ENCODE data around the gene MGLL.

The MGLL gene

GRCh38 chr3:127847236-127847720, 25.0 kb upstream of the MGLL start:
- no peak overlapping the region for H2AFZ ChIP-seq (ENCODE audit: low read depth)
- no peak overlapping the region for H3K4me2 ChIP-seq
- H3K79me2 ChIP-seq (ENCODE audit: insufficient read depth, low read depth), result no peaks in the 10 kb centered on the region
- H4K20me1 ChIP-seq (ENCODE audit: insufficient read depth), result no peaks in the 10 kb centered on the region
- H3K27ac ChIP-seq, result no peak overlapping the region
- no peak for TF ChIP-seq CTCF (conservative IDR thresholded peaks at IDR 0.05; ENCODE audit: low read depth, low read length)
- no peak overlapping the region for H3K9ac ChIP-seq
- no peak overlapping the region for H3K4me3 ChIP-seq (IDR thresholded peaks at IDR 0.05; ENCODE audit: insufficient read depth, low read depth, low read length)
- no peaks in the 10 kb centered on the region for H3K27me3 ChIP-seq (ENCODE audit: insufficient read depth, low read depth)
- H3K4me1 ChIP-seq (ENCODE audit: low read depth, poor library complexity, severe bottlenecking), result no peaks in the 10 kb centered on the region
- H3K36me3 ChIP-seq (ENCODE audit: insufficient read depth), result no peaks in the 10 kb centered on the region

- Histone ChIP-seq H3K4me2 (no peak overlapping the region), H2AFZ (ENCODE audit: low read depth) (no peak overlapping the region), H4K20me1 (ENCODE audit: insufficient read depth) (no peaks in the 10 kb centered on the region), H3K79me2 (ENCODE audit: insufficient read depth, low read depth) (no peaks in the 10 kb centered on the region), H3K9ac (no peak overlapping the region), H3K36me3 (ENCODE audit: insufficient read depth) (no peaks in the 10 kb centered on the region), H3K27ac (no peak overlapping the region), H3K4me1 (ENCODE audit: low read depth, poor library complexity, severe bottlenecking) (no peaks in the 10 kb centered on the region), H3K4me3 (IDR thresholded peaks at IDR 0.05; ENCODE audit: insufficient read depth, low read depth, low read length) (no peak overlapping the region), H3K27me3 (ENCODE audit: insufficient read depth, low read depth) (no peaks in the 10 kb centered on the region)
- TF ChIP-seq CTCF (conservative IDR thresholded peaks at IDR 0.05; ENCODE audit: low read depth, low read length), result no peak
These were observed 24.3 kb upstream of the MGLL start for GRCh38 chr3:127846576-127846975.

GRCh38 chr3:127844326-127844942, 22.1 kb upstream of the MGLL start:
- Histone ChIP-seq H2AFZ (ENCODE audit: low read depth) (no peak overlapping the region), H3K4me3 (IDR thresholded peaks at IDR 0.05; ENCODE audit: insufficient read depth, low read depth, low read length) (no peak overlapping the region), H3K27ac (no peak overlapping the region), H3K79me2 (ENCODE audit: insufficient read depth, low read depth) (no peaks in the 10 kb centered on the region), H3K4me2 (no peak overlapping the region), H4K20me1 (ENCODE audit: insufficient read depth) (no peaks in the 10 kb centered on the region), H3K36me3 (ENCODE audit: insufficient read depth) (no peaks in the 10 kb centered on the region), H3K9ac (no peak overlapping the region), H3K27me3 (ENCODE audit: insufficient read depth, low read depth) (no peaks in the 10 kb centered on the region), H3K4me1 (ENCODE audit: low read depth, poor library complexity, severe bottlenecking) (no peaks in the 10 kb centered on the region)
- TF ChIP-seq CTCF (conservative IDR thresholded peaks at IDR 0.05; ENCODE audit: low read depth, low read length), result no peak

GRCh38 chr3:127840671-127841070, 18.4 kb upstream of the MGLL start:
- H3K36me3 ChIP-seq (ENCODE audit: insufficient read depth), result no peaks in the 10 kb centered on the region
- H3K27ac ChIP-seq, result no peak overlapping the region
- no peak overlapping the region for H3K4me3 ChIP-seq (IDR thresholded peaks at IDR 0.05; ENCODE audit: insufficient read depth, low read depth, low read length)
- no peaks in the 10 kb centered on the region for H3K27me3 ChIP-seq (ENCODE audit: insufficient read depth, low read depth)
- no peak overlapping the region for H3K4me2 ChIP-seq
- H3K4me1 ChIP-seq (ENCODE audit: low read depth, poor library complexity, severe bottlenecking), result no peaks in the 10 kb centered on the region
- no peak overlapping the region for H2AFZ ChIP-seq (ENCODE audit: low read depth)
- no peak overlapping the region for H3K9ac ChIP-seq
- no peaks in the 10 kb centered on the region for H3K79me2 ChIP-seq (ENCODE audit: insufficient read depth, low read depth)
- no peaks in the 10 kb centered on the region for H4K20me1 ChIP-seq (ENCODE audit: insufficient read depth)
- no peak for TF ChIP-seq CTCF (conservative IDR thresholded peaks at IDR 0.05; ENCODE audit: low read depth, low read length)

All from KMS-11 (cell line).